ENCODE measurements around the gene PDSS2.

PDSS2 gene

DNA sequence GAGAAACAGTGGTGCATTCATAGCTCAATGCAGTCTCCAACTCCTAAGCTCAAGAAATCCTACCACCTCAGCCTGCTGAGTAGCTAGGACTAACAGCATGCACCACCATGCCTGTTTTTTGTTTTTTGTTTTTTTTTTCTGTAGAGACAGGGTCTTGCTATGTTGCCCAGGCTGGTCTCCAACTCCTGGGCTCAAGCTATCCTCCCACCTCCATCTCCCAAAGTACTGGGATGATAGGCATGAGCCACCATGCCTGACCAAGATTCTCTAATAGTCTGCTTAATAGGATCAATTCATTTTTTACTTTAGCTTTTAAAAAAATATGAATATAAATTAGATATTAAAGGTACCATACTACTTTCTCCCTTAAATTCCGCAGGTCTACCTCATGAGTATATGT lies 191.7 kb downstream of the PDSS2 start:
- no peak for DNase-seq (ENCODE audit: low read depth in 2 of 2)

DNA sequence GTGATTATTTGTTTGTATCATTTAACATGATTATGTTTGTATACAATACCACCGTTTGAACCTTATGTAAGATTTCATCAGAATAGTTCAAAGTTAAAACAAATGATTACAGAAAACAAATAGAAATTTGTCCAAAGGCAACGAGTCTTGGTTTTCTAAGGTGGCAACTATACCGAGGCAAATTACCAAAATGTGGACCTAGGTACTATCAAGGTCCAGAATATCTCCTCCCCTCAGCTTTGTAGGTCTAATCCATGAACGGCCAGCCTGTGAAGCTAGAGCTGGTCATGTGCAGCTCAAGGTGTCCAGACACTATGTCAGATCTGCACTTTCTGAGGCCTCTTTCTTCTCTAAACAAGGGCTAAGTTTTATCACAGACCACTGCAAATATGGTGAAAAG lies 192.4 kb downstream of the PDSS2 start:
- no peak for DNase-seq (ENCODE audit: low read depth in 2 of 2)

DNA sequence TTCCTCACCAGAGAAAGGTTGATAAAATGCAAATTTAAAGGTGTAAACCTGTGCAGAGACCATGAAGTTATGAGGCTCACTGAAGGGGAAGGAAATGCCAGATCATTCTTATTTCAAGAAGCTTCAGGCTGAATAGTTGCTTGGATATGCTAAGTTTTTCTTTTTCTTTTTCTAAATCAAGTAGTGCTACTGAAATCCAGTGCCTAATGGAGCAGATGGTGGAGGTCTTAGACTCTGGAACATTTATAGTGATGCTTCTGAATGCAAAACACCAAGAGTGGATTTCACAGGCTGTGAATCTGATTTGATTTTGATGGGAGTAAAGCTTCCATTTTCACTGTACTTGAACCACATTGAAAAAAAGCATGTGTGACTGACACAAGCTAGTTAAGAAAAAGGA lies 192.8 kb downstream of the PDSS2 start:
- DNase-seq (ENCODE audit: low read depth in 2 of 2): no peak

DNA sequence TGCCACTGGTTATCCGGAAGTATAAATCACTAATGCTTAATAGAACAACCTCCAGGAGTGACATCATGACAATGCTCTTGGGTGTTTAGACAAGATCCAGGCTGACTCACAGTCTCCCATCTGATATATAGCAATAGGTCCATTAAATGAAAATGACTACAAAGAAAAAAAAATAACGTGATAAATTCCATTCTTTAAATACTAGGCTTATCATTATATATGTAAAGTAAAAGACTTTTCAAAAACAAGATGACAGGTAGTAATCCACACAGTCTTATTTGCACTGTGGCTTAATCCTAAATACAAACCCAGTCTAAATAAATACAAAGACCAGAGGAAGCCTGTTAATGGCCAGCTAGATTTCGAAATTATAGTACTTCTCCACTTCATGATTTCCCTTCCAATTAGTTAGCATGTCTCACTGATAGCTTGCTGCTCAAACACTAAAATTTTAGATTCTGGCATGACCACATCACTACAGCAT lies 195.0 kb downstream of the PDSS2 start:
- DNase-seq (ENCODE audit: low read depth in 2 of 2): no peak

DNA sequence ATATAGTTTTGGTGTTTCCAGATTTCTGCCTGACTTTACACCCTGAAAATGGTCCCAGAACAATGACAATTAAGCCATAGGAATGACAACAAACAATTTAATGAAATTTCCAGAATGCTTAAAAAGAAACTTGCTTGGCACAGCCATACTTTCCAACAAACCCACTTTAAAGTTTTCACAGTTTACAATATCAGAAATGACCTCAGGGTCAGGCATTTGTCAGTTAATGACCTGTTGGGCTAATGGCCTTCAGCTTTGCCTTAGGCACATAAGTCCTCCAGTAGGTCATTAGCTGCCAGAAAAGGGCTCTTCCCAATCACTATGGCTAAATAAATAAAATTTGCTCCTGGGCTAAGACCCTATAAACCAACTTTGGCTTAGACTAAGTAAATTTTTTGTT lies 199.4 kb downstream of the PDSS2 start:
- no peak for DNase-seq (ENCODE audit: low read depth in 2 of 2)

DNA sequence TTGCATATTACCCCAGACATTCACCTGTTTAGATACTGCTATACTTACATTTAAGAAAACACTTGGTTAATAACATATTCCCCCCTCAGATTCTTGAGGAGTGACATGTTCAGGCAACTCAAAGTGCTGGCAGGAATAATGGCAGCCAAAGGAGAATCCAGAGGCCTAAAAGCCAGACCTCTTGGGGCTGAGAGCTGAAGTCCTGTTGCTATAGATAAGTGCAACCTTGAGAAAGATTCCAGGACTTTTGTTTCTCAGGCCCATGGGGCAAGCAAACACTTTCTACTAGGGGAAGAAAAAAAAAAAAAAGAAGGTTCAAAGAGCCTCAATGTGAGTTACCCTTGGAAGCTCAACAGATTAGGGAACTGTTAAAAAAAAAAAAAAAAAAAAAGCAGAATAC lies 211.2 kb downstream of the PDSS2 start:
- no peak for DNase-seq (ENCODE audit: low read depth in 2 of 2)

DNA sequence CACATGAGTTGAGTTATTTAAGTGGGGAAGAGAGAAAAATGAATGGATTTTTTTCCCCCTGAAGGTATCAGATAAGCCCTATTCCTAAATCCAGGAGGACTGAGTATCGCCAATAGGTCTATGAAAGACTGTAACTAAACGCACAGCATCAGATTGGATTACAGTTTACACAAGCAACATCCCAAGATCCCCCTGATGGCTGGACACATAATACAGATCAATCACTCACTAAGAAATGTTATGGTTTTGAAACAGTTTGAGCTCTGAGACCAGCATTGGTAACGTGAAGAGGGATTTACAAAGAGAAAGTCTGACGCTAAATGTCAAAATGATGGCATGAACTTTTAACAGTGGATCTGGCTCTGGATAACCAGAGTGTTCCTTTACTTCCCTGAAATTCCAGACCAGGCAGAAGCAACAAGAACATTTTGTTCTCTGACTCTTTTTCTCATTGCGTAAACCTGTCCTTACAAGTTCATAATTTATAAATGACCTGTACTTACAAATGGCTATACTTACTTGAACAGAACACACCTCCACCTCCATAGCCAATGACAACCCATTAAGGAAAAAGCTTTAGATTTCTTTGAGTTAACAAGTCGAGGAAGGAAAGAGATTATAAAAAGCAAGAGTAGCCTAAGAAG lies 212.3 kb downstream of the PDSS2 start:
- no peak for DNase-seq (ENCODE audit: low read depth in 2 of 2)

DNA sequence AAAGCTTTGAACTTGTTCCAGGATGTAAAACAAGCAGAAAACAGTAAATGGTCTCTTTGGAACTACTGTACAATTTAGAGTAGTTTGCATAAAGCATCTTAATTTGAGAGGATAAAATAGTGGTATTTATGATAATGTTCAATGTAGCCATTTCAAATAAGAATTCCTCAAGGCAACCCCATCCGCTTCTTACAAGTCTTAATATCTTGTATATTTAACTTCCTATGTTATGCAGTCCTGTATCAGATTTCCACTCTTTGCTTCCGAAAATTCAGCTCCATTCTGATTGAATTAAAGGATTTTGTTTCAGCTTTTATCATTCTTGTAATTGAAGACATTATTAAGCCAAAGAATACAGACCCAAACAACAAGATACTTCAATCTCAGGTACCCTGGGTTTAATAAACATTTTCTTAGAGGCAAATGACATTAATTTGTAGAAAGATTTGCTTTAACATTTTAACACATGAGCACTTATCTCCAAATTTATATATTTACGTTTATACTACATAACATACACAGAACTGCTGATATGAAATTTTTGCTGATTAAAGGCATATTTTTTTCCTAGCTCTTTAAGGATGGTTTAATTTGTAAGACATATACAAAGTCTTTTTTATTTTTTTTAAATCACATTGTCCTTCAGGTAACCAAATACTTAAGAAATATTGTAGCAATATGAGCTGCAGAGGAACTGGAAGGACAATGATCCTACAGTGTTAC lies 213.0 kb downstream of the PDSS2 start:
- no peak for DNase-seq (ENCODE audit: low read depth in 2 of 2)

DNA sequence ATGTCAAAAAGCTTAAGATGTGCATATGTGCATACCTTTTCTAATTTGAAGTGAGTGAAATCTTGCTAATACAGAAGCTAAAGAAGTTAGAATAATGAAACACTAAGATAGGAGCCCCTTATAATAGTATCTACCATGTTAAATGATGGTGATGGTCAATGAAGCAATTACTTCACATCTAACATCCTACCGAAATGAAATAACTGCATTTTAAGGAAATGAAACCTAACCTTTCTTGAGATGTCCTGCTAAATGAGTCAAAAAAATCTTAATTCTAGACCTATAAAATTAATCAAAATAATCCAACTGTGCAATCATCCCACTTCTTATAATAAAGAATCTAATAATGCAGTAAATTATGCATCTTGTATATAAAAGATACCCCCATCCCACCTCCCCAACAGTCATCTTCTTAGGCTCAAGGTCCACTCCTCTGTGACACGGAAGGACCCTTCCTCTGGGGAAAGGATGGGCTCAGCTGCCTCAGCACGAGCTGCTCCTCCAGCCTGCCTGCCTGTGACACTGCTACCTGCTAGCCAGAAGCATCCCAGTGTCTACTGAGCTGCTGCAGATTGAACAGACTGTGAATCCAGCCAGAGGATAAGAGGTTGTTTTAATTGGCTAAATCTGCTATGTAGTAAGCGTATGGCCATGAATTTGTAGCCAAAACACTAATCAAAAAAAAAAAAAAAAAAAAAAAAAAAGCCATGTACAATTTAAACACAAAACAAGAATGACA lies 214.5 kb downstream of the PDSS2 start:
- no peak for DNase-seq (ENCODE audit: low read depth in 2 of 2)

DNA sequence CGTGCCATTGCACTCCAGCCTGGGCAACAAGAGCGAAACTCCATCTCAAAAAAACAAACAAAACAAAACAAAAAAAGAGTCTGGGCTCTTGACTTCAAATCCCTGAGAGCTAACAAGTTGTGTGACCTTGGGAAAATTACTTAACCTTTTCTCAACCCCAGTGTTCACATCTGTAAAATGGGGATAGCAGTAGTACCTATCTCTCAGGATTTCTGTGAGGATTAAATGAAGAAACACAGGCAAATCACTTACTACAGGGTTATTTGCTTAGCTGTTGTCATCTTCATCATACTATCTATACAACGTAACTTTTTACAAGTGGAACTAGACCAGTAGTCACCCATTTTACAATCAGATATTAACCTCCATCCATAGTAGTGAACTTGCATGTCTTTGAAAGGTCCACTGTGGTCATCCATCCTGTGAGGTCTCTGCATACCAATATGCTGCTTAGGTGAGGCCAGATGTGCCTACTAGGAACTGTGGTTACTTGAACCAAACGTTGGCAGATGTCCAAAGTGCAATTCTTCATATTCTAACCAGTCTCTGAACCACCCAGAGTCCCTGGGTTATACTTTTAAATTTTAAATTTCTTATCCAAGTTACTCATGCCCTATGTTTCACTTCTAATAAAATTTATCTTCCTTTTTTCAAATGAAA lies 215.2 kb downstream of the PDSS2 start:
- no peak for DNase-seq (ENCODE audit: low read depth in 2 of 2)

DNA sequence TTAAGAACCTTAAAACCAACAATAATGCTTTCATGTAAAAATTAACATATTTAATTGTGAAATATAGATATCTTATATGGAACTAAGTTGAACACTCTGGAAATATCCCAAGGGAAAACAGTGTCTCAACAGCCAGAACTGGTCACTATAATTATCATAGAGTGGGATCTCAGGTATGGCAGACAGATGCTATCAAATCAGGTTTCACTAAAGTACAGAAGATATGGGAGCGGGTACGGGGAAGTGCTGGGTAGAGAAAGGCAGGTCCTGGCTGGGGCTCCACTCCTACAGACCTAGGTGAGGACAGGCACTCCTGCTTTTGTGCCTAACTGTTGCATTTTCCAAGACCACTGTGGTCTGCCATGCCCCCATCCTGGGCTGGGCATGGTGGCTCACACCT lies 215.9 kb downstream of the PDSS2 start:
- DNase-seq (ENCODE audit: low read depth in 2 of 2): no peak

DNA sequence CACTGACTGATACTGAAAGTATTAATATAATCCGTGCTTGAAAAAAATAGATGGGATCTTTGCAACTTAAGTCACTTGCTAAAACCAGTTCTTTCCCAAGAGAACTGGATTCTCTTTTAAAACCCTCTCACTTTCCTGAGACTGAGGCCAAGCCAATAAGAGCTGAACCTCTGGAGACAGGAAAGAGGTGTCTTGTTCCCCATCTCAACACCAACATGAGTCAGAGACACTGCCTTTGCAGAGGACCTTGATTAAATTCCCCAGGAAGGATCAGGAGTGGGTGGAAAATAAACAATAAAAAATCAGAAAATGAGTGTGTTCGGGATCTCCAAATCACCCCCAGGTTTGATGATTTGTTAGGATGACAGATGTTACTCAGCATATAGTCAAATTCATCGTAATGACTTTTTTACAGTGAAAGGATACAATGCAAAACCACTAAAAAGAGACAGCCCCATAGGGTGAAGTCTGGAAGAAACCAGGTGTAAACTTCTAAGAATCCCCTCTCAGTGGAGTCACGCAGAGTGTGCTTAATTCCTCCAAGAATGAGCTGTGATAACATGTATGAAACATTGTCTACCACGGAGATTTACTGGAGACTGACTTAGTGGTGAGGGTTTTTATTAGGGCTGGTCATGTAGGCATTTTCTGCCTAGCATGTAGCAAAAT lies 221.2 kb downstream of the PDSS2 start:
- DNase-seq (ENCODE audit: low read depth in 2 of 2): no peak

DNA sequence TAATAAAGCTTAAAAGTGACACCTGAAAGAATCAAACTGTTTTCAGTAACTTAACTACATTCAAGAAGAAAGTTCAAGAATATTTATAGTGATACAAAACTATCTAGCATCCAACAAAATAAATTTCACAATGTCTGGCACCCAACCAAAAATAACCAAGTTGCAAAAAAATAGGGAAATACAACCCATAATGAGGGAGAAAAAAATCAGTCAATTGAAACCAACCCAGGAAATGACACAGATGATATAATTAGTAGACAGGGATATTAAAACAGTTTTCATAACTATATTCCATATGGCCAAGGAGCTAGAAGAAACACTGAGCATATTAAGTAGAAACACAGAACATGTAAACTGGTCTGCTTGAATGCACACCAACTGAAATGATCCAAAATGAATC lies 223.9 kb downstream of the PDSS2 start:
- no peak for DNase-seq (ENCODE audit: low read depth in 2 of 2)

DNA sequence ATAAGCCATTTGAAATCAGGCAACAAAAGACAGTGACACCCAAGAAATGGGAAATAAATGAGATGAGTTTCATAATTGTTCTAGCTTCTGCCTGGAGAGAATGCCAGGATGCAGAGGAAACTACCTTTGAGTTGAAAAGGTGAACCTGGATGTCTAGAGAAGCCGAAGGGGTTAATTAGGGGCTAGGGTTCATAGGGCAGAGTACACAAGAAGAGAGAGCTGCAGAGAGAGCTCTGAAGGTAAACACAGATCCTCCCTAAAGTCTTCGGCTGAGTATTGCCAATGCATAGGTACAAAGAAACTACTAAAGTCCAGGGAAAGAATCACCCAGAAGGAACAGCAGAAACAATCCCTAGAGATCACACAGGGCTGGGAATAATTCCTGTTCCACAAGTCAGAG lies 224.4 kb downstream of the PDSS2 start:
- no peak for DNase-seq (ENCODE audit: low read depth in 2 of 2)

DNA sequence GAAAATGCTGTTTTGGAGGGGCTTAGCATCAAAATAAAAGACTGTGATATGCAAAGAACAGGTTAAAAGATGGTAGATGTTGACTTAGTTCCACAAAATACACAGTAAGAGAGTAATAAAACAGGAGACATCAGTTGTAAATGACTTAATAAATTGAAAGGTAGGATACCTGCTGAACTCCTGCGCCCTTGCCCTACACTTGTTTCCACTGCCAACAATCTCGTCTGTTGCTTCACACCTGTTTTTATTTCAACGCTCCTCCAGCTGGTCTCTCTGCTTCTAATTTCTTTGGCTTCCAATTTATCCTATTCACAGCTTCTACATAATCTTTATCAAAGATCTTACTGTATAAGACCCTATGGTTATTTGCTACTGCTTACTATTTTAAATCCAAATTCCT lies 228.1 kb downstream of the PDSS2 start:
- no peak for DNase-seq (ENCODE audit: low read depth in 2 of 2)

DNA sequence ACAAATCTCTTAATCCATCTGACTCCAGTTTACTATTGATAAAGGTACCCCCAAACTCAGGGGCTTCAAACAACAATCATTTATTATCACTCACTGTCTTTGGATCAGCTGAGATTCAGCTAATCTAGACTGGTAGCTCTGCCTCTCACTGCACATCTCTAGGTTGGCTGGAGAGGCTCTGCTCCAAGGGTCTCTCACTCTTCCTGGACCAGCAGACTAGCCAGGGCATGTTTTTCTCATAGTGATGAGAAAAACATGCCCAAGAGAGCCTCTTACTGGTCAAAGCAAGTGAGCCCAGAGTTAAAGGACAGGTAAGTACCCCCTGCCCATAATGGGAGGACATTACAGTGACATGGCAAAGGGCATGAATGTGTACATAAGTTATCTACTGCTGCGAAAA lies 228.9 kb downstream of the PDSS2 start:
- DNase-seq (ENCODE audit: low read depth in 2 of 2): no peak

DNA sequence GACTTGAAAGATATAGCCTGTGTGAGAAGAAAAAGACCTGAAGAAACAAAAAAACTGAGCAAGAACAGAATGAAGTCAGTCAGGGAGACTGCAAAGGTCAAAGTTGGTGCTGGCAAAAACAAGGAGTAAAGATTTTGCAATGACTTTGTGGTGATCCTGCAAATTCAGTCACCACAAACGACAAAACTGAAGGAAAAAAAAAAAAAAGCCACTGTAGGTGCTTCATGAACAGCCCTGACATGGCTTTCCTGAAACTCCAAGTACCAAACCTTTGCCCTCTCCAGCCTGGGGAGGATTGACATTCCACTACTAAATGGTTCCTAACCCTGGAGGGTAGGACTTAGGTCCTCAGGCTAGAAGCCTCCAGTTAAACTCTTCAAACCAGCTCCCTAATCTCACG lies 229.3 kb downstream of the PDSS2 start:
- DNase-seq (ENCODE audit: low read depth in 2 of 2): no peak

DNA sequence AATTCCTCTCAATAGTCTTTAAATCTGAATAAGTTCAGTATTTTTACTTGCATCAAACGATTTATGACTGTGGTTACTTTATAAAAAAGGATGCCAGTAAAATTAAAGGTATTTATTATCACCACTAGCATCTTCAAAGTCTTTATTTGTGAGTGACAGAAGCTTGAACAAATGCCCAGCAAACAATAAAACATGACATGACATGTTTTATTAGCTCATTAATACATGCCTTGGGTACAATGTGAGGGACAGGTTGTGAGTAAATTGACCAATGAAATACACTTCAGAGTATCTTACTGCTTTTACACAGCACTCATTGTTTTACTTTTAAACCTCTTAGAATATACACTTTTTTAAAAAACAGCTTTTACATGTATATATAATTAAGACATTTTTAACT lies 230.6 kb downstream of the PDSS2 start:
- DNase-seq (ENCODE audit: low read depth in 2 of 2): no peak

DNA sequence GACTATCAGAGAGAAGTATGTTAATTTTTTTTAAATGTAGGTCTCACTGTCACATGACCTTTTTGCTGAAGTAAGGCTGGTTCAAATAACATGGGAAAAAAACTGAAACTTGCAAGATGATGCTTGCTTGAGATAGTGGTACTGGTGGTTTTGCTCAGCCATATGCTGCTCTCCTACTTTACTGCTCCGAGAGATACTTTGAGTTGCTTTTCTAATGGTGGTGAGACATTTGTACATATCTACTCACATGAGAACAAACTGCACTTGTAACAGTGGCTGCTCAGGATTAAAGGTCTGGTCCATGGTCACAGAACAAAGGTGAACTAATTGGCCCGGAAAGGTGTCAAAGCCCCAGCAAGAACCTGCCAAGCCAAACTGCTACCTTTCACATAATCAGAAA lies 237.8 kb downstream of the PDSS2 start:
- no peak for DNase-seq (ENCODE audit: low read depth in 2 of 2)

DNA sequence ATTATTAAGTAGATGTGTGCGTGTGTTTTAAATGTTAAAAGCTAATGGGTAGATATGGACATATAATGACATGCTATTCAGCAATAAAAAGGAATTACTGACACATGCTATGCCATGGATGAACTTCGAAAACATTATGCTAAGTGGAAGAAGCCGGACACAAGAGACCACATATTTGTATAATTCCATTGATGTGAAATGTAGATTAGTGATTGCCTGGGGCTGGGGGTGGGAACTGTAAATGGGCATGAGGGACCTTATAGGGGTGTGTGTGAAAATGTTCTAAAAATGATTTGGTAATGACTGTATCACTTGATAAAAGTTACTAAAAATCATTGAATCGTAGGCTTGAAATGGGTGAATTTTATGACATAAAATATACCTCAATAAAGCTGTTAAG lies 239.5 kb downstream of the PDSS2 start:
- no peak for DNase-seq (ENCODE audit: low read depth in 2 of 2)

DNA sequence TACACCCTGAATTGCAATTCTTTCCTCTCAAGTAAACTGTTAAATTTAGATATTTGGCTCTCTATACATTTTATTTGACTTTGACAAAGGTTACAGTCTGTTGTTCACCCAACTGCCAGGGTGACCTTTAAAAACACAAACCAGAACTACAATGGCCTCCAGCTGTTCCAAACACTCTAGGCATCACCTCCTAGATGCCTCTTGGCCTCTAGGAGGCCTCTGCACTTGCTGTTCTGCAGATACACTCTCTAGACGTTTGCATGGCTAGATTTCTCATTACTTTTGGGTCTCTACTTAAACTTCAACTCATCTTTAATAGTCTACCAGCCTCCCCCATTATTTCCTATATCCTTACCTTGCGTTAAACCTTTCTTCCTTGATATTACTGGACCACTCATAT lies 241.2 kb downstream of the PDSS2 start:
- DNase-seq (ENCODE audit: low read depth in 2 of 2): no peak

DNA sequence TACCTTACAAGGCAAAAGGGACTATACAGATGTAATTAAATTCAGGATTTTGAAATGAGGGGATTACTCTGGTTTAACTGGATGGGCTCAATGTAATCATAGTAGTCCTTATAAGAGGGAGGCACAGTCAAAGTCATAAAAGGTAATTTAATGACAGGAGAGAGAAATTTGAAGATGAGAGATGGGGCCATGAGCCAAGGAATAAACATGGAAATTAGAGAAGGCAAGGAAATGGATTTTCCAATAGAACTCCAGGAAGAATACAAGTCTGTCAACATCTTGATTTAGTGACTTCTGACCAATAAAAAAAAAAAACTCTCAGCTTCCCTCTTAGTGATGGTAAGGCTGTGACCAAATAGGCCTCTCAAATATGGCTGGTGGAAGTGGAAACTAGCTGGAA lies 242.1 kb downstream of the PDSS2 start:
- no peak for DNase-seq (ENCODE audit: low read depth in 2 of 2)

Data from stimulated activated CD4-positive, alpha-beta T cell treated with anti-CD3 and anti-CD28 coated beads, Interleukin-1b, Interleukin-23, amount 100 ng/mL, for 4 hours (primary cell).